ENCODE data around the gene CTTN.

The CTTN gene

DNA sequence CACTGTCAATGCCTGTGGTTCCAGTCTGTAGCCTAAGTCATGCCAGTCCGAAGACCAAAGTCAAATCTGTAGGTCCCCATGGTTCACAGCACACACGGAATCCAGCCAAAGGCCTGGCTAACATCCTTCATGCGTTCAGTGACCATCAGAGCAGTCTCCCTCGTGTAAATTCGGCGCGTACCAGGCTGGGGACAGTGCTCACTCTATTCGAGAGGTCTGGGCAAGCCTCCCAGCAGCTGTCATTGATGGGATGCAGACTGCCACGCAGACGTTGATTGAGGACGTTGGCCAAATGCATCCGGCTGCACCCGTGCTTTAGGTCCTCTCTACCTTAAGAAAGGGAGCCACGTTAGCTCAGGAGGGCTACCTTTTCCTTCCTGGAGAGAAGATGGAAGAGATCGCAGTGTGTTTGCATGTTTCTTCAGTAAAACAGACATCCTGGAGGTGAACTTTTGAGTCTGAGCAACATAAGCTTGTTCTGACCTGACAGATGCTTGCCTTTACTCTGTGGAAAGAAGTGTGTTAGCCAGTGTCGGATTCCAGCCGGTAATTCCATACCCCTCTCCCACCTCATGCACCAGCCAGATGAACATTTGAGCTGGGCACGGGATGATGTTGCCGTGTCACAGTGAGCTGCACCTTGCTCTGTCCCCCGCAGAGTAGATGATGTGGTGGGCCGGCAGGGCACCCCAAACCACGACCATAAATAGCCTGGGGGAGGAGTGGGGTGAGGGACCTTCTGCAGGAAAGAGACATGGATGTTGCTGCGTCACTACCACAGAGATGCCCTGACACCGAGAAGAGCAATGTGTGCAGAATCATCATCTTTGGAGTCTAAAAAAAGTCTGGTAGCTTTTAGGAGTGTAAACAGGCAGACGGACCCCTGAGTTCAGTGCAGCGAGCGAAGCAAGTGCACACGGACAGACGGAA, 12.2 kb downstream of the CTTN start:
- DNase-seq (ENCODE audit: low spot score), result no peak

- no peak for DNase-seq (ENCODE audit: low spot score)
Observed at GRCh38 chr11:70411713-70412452, 13.6 kb downstream of the CTTN start.

GRCh38 chr11:70413151-70413550, 14.8 kb downstream of the CTTN start:
- no peak for DNase-seq (ENCODE audit: low spot score)

DNA sequence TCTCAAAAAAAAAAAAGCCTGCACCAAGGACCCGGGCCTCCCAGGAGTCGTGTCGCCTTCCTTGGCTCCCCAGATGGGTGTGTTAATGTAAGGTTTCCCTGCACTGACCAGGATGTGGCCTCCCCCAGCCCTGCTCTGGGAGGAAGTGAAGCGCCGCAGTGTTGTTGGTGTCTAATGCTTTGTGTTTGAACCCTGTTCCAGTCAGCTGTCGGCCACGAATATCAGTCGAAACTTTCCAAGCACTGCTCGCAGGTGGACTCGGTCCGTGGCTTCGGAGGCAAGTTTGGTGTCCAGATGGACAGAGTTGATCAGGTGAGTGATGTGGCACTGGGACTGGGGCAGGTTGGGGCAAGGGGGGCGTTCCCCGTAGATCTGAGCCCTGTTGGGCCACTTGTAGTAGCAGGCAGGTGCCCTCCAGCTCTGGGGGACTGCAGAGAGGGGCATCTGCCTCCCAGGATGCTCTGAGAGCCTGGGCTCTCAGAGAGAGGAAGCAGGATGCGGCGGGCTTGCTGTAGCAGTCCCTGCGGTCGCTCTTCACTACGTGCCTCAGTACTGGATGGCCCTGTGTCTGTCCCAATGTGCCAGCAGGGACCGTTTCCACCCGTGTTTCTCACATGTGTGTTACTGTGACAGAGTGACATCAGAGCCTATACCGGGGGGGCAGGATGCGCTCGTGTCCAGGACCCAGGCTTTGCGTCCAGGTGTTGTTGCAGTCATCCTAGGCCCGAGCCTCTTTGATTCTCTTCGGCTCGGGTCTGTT, 16.2 kb downstream of the CTTN start:
- no peak for DNase-seq (ENCODE audit: low spot score)

- no peak for DNase-seq (ENCODE audit: low spot score)
Observed at GRCh38 chr11:70415191-70415590, 16.9 kb downstream of the CTTN start.

DNA sequence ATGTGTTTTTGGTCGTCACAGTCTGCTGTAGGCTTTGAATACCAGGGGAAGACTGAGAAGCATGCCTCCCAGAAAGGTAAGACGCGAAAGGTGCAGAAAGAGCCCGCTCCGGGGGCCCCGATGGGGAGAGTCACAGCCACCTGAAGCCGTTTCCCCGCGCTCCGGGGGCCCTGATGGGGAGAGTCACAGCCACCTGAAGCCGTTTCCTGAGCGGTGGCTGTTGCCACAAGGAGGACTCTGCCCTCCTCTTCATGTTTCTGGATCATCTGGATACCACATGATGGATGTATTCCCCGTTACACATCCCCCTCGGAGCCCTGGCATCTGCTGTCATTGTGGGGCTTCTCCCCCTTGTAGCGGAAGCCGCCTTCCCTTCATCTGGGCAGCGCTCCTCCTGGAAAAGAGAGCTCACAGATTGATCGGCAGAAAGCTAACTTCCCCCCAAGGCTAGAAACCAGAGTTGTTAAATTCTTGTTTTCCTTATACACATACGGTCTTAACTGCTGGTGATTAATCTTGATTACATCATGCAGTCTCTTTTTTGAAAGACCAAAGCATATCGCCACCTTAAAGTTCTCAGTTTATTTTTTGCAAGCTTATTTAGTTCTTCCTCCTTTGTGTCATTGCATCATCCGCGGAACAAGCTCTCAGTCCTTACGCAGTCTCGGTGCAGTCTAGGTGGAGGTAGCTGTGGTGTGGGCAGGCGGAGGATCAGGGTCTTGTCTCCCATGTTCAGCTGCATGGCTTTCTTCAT, 17.5 kb downstream of the CTTN start:
- DNase-seq (ENCODE audit: low spot score), result no peak

DNA sequence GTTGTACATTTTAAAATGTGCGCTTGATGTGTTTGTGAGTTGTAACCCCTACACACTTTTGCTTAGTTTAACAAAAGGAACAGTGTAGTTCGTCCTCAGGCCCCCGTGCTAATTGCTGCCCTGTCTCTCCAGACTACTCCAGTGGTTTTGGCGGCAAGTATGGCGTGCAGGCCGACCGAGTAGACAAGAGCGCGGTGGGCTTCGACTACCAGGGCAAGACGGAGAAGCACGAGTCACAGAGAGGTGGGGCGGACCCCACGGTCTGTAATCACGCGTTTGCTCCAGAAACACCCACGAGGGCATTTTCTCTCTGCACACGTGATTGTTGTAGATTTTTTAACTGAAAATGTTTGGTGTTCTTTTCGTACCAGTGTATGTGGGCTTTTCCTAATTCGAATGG, 18.6 kb downstream of the CTTN start:
- DNase-seq (ENCODE audit: low spot score), result no peak

- no peak for DNase-seq (ENCODE audit: low spot score)
Observed at GRCh38 chr11:70418130-70418529, 19.8 kb downstream of the CTTN start.

GRCh38 chr11:70419307-70420007, 21.1 kb downstream of the CTTN start:
- DNase-seq (ENCODE audit: low spot score), result no peak

GRCh38 chr11:70420008-70420464, 21.7 kb downstream of the CTTN start:
- peak; percentile 52 for DNase-seq (ENCODE audit: low spot score)

DNA sequence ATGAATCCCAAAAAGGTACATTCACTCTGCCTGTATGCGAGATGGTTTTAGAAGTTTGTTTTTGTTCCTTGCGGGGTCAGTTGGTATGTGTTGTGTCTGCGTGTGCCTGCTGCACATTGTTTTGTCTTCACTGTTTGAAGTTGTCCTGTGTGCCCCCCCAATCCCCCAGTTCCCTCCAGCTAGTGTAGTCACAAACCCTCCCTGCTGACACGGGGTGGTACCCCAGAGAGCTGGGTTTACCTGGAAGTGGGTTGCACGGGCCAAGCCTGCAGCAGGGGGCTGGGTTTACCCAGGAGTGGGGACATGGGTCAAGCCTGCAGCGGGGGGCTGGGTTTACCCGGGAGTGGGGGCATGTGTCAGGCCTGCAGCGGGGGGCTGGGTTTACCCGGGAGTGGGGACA, 22.2 kb downstream of the CTTN start:
- DNase-seq (ENCODE audit: low spot score), result no peak

GRCh38 chr11:70421123-70421522, 22.8 kb downstream of the CTTN start:
- DNase-seq (ENCODE audit: low spot score), result no peak

- no peak for DNase-seq (ENCODE audit: low spot score)
Observed at GRCh38 chr11:70422692-70423522, 24.6 kb downstream of the CTTN start.

DNA sequence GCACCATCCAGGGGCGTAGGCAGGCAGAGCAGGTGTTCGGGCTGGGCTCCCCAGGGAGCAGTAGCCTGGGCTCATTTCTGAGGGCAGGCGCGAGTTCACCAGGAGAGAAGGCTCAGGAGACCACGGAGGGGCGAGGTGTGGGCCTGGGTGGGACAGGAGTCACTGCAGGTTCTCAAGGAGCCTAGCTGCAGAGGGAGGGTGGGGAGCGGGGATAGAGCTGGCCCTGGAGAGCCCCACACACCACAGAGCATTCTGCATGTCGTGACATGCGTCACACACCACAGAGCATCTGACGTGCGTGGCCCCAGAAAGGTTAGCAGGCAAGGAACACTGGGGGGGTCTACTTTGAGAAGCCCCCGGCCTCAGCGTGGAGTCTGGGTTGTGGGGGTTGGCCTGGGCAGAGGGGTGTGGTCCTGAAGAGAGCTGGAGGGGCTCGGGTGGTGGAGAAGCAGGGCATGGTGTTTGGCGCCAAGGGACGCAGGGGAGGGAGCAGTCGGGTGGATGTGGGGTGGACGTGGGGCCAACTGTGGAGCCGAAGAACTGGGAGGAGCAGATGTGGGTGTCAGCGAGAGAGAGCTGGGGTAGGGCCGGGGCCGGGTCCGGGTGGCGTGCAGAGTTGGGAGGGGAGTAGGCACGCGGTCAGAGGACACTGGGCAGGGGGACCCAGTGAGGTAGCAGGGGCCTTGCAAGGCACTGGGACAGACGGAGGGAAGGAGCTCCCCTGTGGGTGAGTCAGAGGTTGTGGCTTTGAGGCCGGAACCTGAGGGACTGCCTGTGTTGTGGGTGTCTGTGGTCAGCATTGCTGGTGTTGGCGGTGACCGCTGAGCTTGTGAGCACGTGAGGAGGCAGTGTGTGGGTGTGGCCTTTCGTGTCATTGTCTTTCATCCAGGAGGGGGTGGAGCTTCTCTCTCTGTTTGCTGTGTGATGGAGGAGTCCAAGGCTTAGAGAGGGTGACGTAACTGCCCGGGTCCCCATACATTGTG, 25.5 kb downstream of the CTTN start:
- no peak for DNase-seq (ENCODE audit: low spot score)

GRCh38 chr11:70424765-70425344, 26.5 kb downstream of the CTTN start:
- no peak for DNase-seq (ENCODE audit: low spot score)

DNA sequence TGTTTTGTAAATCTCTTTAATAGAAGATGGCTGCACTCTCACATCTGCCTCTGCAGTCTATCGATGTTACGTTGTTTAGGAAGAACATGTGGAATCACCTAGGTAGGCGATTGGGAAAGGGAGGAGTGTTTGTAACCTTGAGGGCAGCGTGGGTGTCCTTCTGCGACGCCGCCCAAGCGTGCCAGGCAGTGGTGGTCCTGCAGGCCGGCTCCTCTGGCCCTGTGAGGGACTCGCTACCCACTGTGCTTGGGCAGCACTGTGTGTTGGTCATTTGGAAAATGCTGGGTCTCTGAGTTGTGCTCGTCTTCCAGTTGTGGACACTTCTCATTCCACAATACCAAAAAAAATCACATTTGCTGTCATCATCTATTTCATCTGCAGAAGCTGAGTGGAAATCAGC, 29.1 kb downstream of the CTTN start:
- DNase-seq (ENCODE audit: low spot score), result no peak

- DNase-seq (ENCODE audit: low spot score), result no peak
Observed at GRCh38 chr11:70428701-70429427, 30.5 kb downstream of the CTTN start.

- DNase-seq (ENCODE audit: low spot score), result no peak
Observed at GRCh38 chr11:70429428-70429705, 31.0 kb downstream of the CTTN start.
